HG02981 (cell line): ENCODE measurements around the gene LMF1.
"Not testable (repeated sequence)": the region's sequence is repeated elsewhere in the genome, so short reads cannot be mapped to it uniquely, and the experiment has no call there.

ENCODE experiments used
- ATAC-seq: cut with Tn5 transposase; IDR thresholded peaks from one replicate; pipeline ENCODE4 v1.9.1; 2021; ENCODE audit warnings: mild to moderate bottlenecking, moderate library complexity; ENCODE audit not compliant: unreplicated experiment

Gene LMF1

GRCh38 chr16:839643-840408 is 131.0 kb downstream of the LMF1 start:
- no peak for ATAC-seq

- ATAC-seq = no peak
These were observed 132.0 kb downstream of the LMF1 start for GRCh38 chr16:838741-839140.

- ATAC-seq = not testable (repeated sequence)
These were observed 134.0 kb downstream of the LMF1 start for GRCh38 chr16:836822-837221.

- no peak for ATAC-seq
These were observed 134.6 kb downstream of the LMF1 start for GRCh38 chr16:836221-836620.

- no peak for ATAC-seq
These were observed 135.4 kb downstream of the LMF1 start for GRCh38 chr16:835373-835772.

GRCh38 chr16:833411-833810 is 137.4 kb downstream of the LMF1 start:
- no peak for ATAC-seq

- ATAC-seq = no peak
These were observed 138.0 kb downstream of the LMF1 start for GRCh38 chr16:832652-833336.

- ATAC-seq = no peak
These were observed 139.0 kb downstream of the LMF1 start for GRCh38 chr16:831571-832413.

- no peak for ATAC-seq
These were observed 139.8 kb downstream of the LMF1 start for GRCh38 chr16:830871-831570.

GRCh38 chr16:830107-830870 is 140.5 kb downstream of the LMF1 start:
- no peak for ATAC-seq

- ATAC-seq = no peak
These were observed 141.9 kb downstream of the LMF1 start for GRCh38 chr16:828891-829290.

GRCh38 chr16:827513-827912 is 143.3 kb downstream of the LMF1 start:
- no peak for ATAC-seq

GRCh38 chr16:825341-826061 is 145.3 kb downstream of the LMF1 start:
- no peak for ATAC-seq

- ATAC-seq = no peak
These were observed 146.2 kb downstream of the LMF1 start for GRCh38 chr16:824601-825000.

GRCh38 chr16:824194-824593 is 146.6 kb downstream of the LMF1 start:
- no peak for ATAC-seq

- no peak for ATAC-seq
These were observed 147.9 kb downstream of the LMF1 start for GRCh38 chr16:822909-823297.

GRCh38 chr16:822174-822908 is 148.4 kb downstream of the LMF1 start:
- no peak for ATAC-seq

GRCh38 chr16:821751-822150 is 149.0 kb downstream of the LMF1 start:
- no peak for ATAC-seq

GRCh38 chr16:820748-821147 is 150.0 kb downstream of the LMF1 start:
- ATAC-seq = no peak
